ENCODE measurements around the gene CROCC2.
"Not testable (repeated sequence)": the region's sequence is repeated elsewhere in the genome, so short reads cannot be mapped to it uniquely, and the experiment has no call there.

The CROCC2 gene

GRCh38 chr2:240964704-240965295 is 58.7 kb downstream of the CROCC2 start:
- DNase-seq (ENCODE audit: low read depth in 1 of 2, low spot score in 1 of 2): no peak

- DNase-seq (ENCODE audit: low read depth in 1 of 2, low spot score in 1 of 2): no peak
These were observed 59.3 kb downstream of the CROCC2 start for GRCh38 chr2:240965296-240965904.

- DNase-seq (ENCODE audit: low read depth in 1 of 2, low spot score in 1 of 2): no peak
These were observed 59.8 kb downstream of the CROCC2 start for GRCh38 chr2:240965905-240966456.

GRCh38 chr2:240966457-240966905 is 60.3 kb downstream of the CROCC2 start:
- DNase-seq (ENCODE audit: low read depth in 1 of 2, low spot score in 1 of 2): no peak

GRCh38 chr2:240966906-240967680 is 61.0 kb downstream of the CROCC2 start:
- no peak for DNase-seq (ENCODE audit: low read depth in 1 of 2, low spot score in 1 of 2)

- DNase-seq (ENCODE audit: low read depth in 1 of 2, low spot score in 1 of 2): no peak
These were observed 61.8 kb downstream of the CROCC2 start for GRCh38 chr2:240967681-240968621.

GRCh38 chr2:240968731-240969624 is 62.8 kb downstream of the CROCC2 start:
- no peak for DNase-seq (ENCODE audit: low read depth in 1 of 2, low spot score in 1 of 2)

- DNase-seq (ENCODE audit: low read depth in 1 of 2, low spot score in 1 of 2): no peak
These were observed 64.0 kb downstream of the CROCC2 start for GRCh38 chr2:240970104-240970503.

- no peak for DNase-seq (ENCODE audit: low read depth in 1 of 2, low spot score in 1 of 2)
These were observed 64.7 kb downstream of the CROCC2 start for GRCh38 chr2:240970816-240971215.

- DNase-seq (ENCODE audit: low read depth in 1 of 2, low spot score in 1 of 2): no peak
These were observed 66.1 kb downstream of the CROCC2 start for GRCh38 chr2:240972201-240972600.

- DNase-seq (ENCODE audit: low read depth in 1 of 2, low spot score in 1 of 2): no peak
These were observed 66.7 kb downstream of the CROCC2 start for GRCh38 chr2:240972636-240973521.

GRCh38 chr2:240974771-240975572 is 68.8 kb downstream of the CROCC2 start:
- no peak for DNase-seq (ENCODE audit: low read depth in 1 of 2, low spot score in 1 of 2)

- DNase-seq (ENCODE audit: low read depth in 1 of 2, low spot score in 1 of 2): not testable (repeated sequence)
These were observed 69.8 kb downstream of the CROCC2 start for GRCh38 chr2:240975903-240976302.

- no peak for DNase-seq (ENCODE audit: low read depth in 1 of 2, low spot score in 1 of 2)
These were observed 75.1 kb downstream of the CROCC2 start for GRCh38 chr2:240981280-240981679.

- DNase-seq (ENCODE audit: low read depth in 1 of 2, low spot score in 1 of 2): no peak
These were observed 76.0 kb downstream of the CROCC2 start for GRCh38 chr2:240981871-240982800.

GRCh38 chr2:240982821-240983281 is 76.7 kb downstream of the CROCC2 start:
- no peak for DNase-seq (ENCODE audit: low read depth in 1 of 2, low spot score in 1 of 2)
